A549 (cell line): ENCODE data around the gene ARMC7. TPM values are rescaled to one million over a fixed set of nuclear protein-coding genes. Genes with fewer than 3 reads are reported as not detected.
A peak's percentile ranks its signal among the peaks of the same experiment; 100 is the strongest.

ENCODE experiments used
- ATAC-seq, 2 experiments: fragments of 200-7000 bp in 1 of 2; fragments of >200 bp in 1 of 2; cut with Nextera tagmentation in 1 of 2; cut with Tn5 transposase in 1 of 2; 3 replicates each; pipeline versions ENCODE4 v1.8.0 to v1.9.1; 2018 to 2020; ENCODE audit warnings: mild to moderate bottlenecking in 1 of 2, moderate library complexity in 1 of 2
- CTCF ChIA-PET: fragments of 300-600 bp; sonication (Branson Sonifier 250); formaldehyde crosslinking; extraction: SDS; loops from one replicate; lab custom pipeline; 2021; ENCODE audit warnings: antibody characterized with exemption, inconsistent platforms; lab: Yijun Ruan, JAX
- POLR2A ChIA-PET: fragments of 350-600 bp; formaldehyde crosslinking; extraction: SDS; loops from one replicate; lab custom pipeline; 2021; ENCODE audit warnings: antibody characterized with exemption, inconsistent platforms; lab: Yijun Ruan, JAX
- DNase-seq, 2 experiments: peaks; one replicate each; pipeline versions ENCODE4 v3.0.0 to v3.0.0-alpha.2; 2011 to 2016; ENCODE audit warnings: low read depth in 1 of 2, low spot score in 1 of 2
- FAIRE-seq: peaks from 2 replicates; lab custom pipeline; 2011; peaks lifted over from hg19 to GRCh38; lab: Jason Lieb, UNC
- H3K27ac ChIP-seq, 2 experiments: fragments of >200 bp; sonication (Bioruptor Twin); formaldehyde crosslinking; 3 replicates each; pipeline ENCODE4 v1.5.1; 2016 to 2017
- H3K4me1 ChIP-seq: fragments of >200 bp; sonication (Bioruptor Twin); formaldehyde crosslinking; 3 replicates; pipeline ENCODE4 v1.6.1; 2016
- H3K4me2 ChIP-seq: fragments of >200 bp; sonication (Bioruptor Twin); formaldehyde crosslinking; 3 replicates; pipeline ENCODE4 v1.6.1; 2016
- H3K4me3 ChIP-seq: fragments of >200 bp; sonication (Bioruptor Twin); formaldehyde crosslinking; 3 replicates; pipeline ENCODE4 v1.5.1; 2016
- H3K9me3 ChIP-seq: fragments of >200 bp; sonication (Bioruptor Twin); formaldehyde crosslinking; 3 replicates; pipeline ENCODE4 v1.6.1; 2016
- CBX8 ChIP-seq: fragments of 200-600 bp; sonication (generic); IDR thresholded peaks from 2 replicates; pipeline ENCODE4 v1.6.1; 2016
- CEBPB ChIP-seq, 2 experiments: fragments of >200 bp in 1 of 2; sonication (Bioruptor Twin) in 1 of 2; formaldehyde crosslinking in 1 of 2; IDR thresholded peaks; 2 replicates each; pipeline ENCODE4 v1.6.1; 2012 to 2016
- EHF ChIP-seq: fragments of 250-450 bp; sonication (Bioruptor Pico); IDR thresholded peaks from 2 replicates; pipeline ENCODE4 v1.5.0; 2020; ENCODE audit warnings: mild to moderate bottlenecking
- EP300 ChIP-seq, 2 experiments: fragments of >200 bp; sonication (Bioruptor Twin); formaldehyde crosslinking; IDR thresholded peaks; 2 replicates in 1 of 2; 3 replicates in 1 of 2; pipeline ENCODE4 v1.6.1; 2016 to 2017
- ESRRA ChIP-seq: fragments of 150-350 bp; IDR thresholded peaks from 2 replicates; pipeline ENCODE4 v1.6.1; 2014; ENCODE audit warnings: mild to moderate bottlenecking, low read length, borderline replicate concordance
- FOSB ChIP-seq: fragments of 250-450 bp; sonication (Bioruptor Pico); IDR thresholded peaks from 2 replicates; pipeline ENCODE4 v1.5.0; 2020; ENCODE audit warnings: mild to moderate bottlenecking, moderate library complexity
- GATA3 ChIP-seq: IDR thresholded peaks from 2 replicates; pipeline ENCODE4 v1.6.1; 2012; ENCODE audit warnings: borderline replicate concordance
- HDAC2 ChIP-seq: fragments of 200-600 bp; sonication (generic); IDR thresholded peaks from 2 replicates; pipeline ENCODE4 v1.6.1; 2016
- HEYL ChIP-seq: fragments of 250-450 bp; sonication (Bioruptor Pico); IDR thresholded peaks from 2 replicates; pipeline ENCODE4 v1.8.0; 2021; ENCODE audit warnings: mild to moderate bottlenecking, moderate library complexity
- JUN ChIP-seq, 2 experiments: fragments of >200 bp; sonication (Bioruptor Twin); formaldehyde crosslinking; IDR thresholded peaks; 2 replicates in 1 of 2; 3 replicates in 1 of 2; pipeline ENCODE4 v1.6.1; 2016 to 2017
- MAFK ChIP-seq: fragments of 450-650 bp; IDR thresholded peaks from 2 replicates; pipeline ENCODE4 v1.6.1; 2014; ENCODE audit not compliant: partially characterized antibody
- MYC ChIP-seq: IDR thresholded peaks from 2 replicates; pipeline ENCODE4 v1.6.1; 2012; ENCODE audit warnings: mild to moderate bottlenecking, inconsistent platforms, low read length, improper control_type of control experiment, borderline replicate concordance
- POLR2A ChIP-seq: IDR thresholded peaks from 2 replicates; pipeline ENCODE4 v1.6.1; 2012; ENCODE audit warnings: mild to moderate bottlenecking, low read length
- RAD21 ChIP-seq, 2 experiments: fragments of >200 bp in 1 of 2; sonication (Bioruptor Twin) in 1 of 2; formaldehyde crosslinking in 1 of 2; IDR thresholded peaks in 1 of 2; conservative IDR thresholded peaks in 1 of 2; 2 replicates in 1 of 2; 3 replicates in 1 of 2; pipeline ENCODE4 v1.6.1; 2012 to 2018; ENCODE audit warnings: inconsistent platforms in 1 of 2
- RCOR1 ChIP-seq: fragments of 150-350 bp; IDR thresholded peaks from 2 replicates; pipeline ENCODE4 v1.6.1; 2014; ENCODE audit warnings: antibody characterized with exemption, low read length, low read depth
- RNF2 ChIP-seq: fragments of 200-600 bp; sonication (generic); IDR thresholded peaks from 2 replicates; pipeline ENCODE4 v1.6.1; 2016; ENCODE audit warnings: low read depth, mild to moderate bottlenecking, antibody characterized with exemption, moderate library complexity, borderline replicate concordance
- SMC3 ChIP-seq: fragments of >200 bp; sonication (Bioruptor Twin); formaldehyde crosslinking; IDR thresholded peaks from 3 replicates; pipeline ENCODE4 v1.6.1; 2018; ENCODE audit warnings: inconsistent platforms
- ZC3H11A ChIP-seq: fragments of 450-650 bp; IDR thresholded peaks from 2 replicates; pipeline ENCODE4 v1.6.1; 2014; ENCODE audit warnings: antibody characterized with exemption, mild to moderate bottlenecking
- ZFP36 ChIP-seq: fragments of 450-650 bp; IDR thresholded peaks from 2 replicates; pipeline ENCODE4 v1.6.1; 2014; ENCODE audit warnings: borderline replicate concordance; ENCODE audit not compliant: partially characterized antibody
- WGBS: methylation state at CpG from one replicate; pipeline ENCODE4 v1.1.6; 2017; ENCODE audit errors: missing lambda C conversion rate; 5-methylcytosine and 5-hydroxymethylcytosine counted together
- polyA plus RNA-seq, 4 experiments: library from polyadenylated mRNA; depleted of rRNA in 3 of 4; stranded (reverse); fragments of >200 nt; fragmentation: RNase III in 1 of 4; extraction: RNeasy Plus Mini Kit Qiagen cat#74134 plus additional on column Dnase treatment in 1 of 4; gene quantifications; 2 replicates in 3 of 4; 3 replicates in 1 of 4; pipeline ENCODE4 v1.2.3, GENCODE V29; 2011 to 2017
- TF ChIP-seq, protein P1 (sequence below): fragments of >200 bp; sonication (Bioruptor Twin); formaldehyde crosslinking; IDR thresholded peaks from 3 replicates; pipeline ENCODE4 v1.5.1; 2016
- TF ChIP-seq, protein P2 (sequence below): fragments of 150-350 bp; IDR thresholded peaks from 2 replicates; pipeline ENCODE4 v1.6.1; 2014; ENCODE audit warnings: low read depth, mild to moderate bottlenecking, low read length
- TF ChIP-seq, protein P3 (sequence below): IDR thresholded peaks from 2 replicates; pipeline ENCODE4 v1.6.1; 2012
- TF ChIP-seq, protein P4 (sequence below): IDR thresholded peaks from 2 replicates; pipeline ENCODE4 v1.6.1; 2012

The ARMC7 gene
- polyA plus RNA-seq, 2 of the 4 experiments (the other 2 are of a cell fraction) = 8.5 to 12.6 TPM

DNA sequence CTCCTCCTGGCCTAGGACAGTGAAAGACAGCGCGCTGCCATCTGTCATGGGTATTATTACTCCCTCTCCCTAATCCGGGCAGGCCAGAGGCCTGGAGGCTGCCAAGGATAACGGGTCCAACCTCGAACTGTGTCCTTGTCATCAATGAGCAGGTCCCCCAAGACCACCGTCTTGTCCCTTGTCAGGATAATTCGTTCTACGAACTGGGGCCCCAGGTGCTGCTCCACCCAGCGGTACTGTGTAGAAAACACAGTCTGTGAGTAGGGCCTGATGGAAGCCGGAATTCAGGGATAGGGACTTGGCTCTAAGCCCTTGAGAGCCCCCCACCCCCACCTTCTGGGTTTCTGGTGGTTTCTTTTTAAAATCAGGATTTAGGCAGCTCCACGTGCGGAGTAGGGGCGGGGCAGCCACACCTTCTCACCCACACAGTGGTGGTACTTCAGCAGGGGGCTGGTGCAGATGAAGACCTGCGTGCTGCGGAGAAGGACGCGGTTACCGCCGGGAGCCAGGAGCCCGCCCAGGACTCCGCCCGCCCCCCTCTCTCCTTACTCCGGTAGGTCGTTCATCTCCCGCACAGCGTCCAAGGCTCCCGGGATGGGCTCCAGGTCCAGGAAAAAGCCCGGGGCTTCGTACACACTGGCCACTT is 21.0 kb downstream of the ARMC7 start:
- FAIRE-seq = no peak
- CTCF ChIA-PET = interaction anchor here (0.6 to 62.2 kb wide), 33 partner anchors 14 to 617 kb away, joined by 3 to 3429 read pairs (median 5); partner anchors contain the start of genes ARMC7, ATP5PD, CDR2L and JPT1
- DNase-seq = peak; percentile 81 to 86
- Histone ChIP-seq H3K27ac (peak overlapping the region; percentile 97), H3K4me1 (peaks cover 47% of the 10 kb centered on the region), H3K9me3 (no peaks in the 10 kb centered on the region), H3K4me3 (peak overlapping the region; percentile 89), H3K4me2 (peak overlapping the region; percentile 87)
- TF ChIP-seq EP300 (IDR thresholded peaks at IDR 0.05) (no peak), HDAC2 (no peak), CBX8 (no peak), RNF2 (no peak), RAD21 (conservative IDR thresholded peaks at IDR 0.05 in 1 of 2, IDR thresholded peaks at IDR 0.05 in 1 of 2) (peak; percentile 48 to 55), FOSB (CRISPR knock-in tag) (no peak), HEYL (CRISPR knock-in tag) (no peak), MYC (peak; percentile 58; the same call in 1 of the 2 replicates), JUN (IDR thresholded peaks at IDR 0.05) (0 out of 5 replicates have a peak, but pooled peaks of 1 of the 2 experiments have one; percentile 3), CEBPB (IDR thresholded peaks at IDR 0.05) (no peak), ZC3H11A (no peak), ESRRA (no peak), SMC3 (peak; percentile 73), MAFK (no peak), POLR2A (peak; percentile 23; the same call in 1 of the 2 replicates), EHF (CRISPR knock-in tag) (no peak), ZFP36 (no peak), GATA3 (0 out of 2 replicates have a peak, but pooled peaks have one; percentile 12), RCOR1 (no peak)
- TF ChIP-seq, protein P1, sequence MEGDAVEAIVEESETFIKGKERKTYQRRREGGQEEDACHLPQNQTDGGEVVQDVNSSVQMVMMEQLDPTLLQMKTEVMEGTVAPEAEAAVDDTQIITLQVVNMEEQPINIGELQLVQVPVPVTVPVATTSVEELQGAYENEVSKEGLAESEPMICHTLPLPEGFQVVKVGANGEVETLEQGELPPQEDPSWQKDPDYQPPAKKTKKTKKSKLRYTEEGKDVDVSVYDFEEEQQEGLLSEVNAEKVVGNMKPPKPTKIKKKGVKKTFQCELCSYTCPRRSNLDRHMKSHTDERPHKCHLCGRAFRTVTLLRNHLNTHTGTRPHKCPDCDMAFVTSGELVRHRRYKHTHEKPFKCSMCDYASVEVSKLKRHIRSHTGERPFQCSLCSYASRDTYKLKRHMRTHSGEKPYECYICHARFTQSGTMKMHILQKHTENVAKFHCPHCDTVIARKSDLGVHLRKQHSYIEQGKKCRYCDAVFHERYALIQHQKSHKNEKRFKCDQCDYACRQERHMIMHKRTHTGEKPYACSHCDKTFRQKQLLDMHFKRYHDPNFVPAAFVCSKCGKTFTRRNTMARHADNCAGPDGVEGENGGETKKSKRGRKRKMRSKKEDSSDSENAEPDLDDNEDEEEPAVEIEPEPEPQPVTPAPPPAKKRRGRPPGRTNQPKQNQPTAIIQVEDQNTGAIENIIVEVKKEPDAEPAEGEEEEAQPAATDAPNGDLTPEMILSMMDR = peak; percentile 64
- TF ChIP-seq, protein P2, sequence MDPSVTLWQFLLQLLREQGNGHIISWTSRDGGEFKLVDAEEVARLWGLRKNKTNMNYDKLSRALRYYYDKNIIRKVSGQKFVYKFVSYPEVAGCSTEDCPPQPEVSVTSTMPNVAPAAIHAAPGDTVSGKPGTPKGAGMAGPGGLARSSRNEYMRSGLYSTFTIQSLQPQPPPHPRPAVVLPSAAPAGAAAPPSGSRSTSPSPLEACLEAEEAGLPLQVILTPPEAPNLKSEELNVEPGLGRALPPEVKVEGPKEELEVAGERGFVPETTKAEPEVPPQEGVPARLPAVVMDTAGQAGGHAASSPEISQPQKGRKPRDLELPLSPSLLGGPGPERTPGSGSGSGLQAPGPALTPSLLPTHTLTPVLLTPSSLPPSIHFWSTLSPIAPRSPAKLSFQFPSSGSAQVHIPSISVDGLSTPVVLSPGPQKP = no peak
- TF ChIP-seq, protein P3, sequence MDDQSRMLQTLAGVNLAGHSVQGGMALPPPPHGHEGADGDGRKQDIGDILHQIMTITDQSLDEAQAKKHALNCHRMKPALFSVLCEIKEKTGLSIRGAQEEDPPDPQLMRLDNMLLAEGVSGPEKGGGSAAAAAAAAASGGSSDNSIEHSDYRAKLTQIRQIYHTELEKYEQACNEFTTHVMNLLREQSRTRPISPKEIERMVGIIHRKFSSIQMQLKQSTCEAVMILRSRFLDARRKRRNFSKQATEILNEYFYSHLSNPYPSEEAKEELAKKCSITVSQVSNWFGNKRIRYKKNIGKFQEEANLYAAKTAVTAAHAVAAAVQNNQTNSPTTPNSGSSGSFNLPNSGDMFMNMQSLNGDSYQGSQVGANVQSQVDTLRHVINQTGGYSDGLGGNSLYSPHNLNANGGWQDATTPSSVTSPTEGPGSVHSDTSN = peak; percentile 14; the same call in 1 of the 2 replicates
- TF ChIP-seq, protein P4, sequence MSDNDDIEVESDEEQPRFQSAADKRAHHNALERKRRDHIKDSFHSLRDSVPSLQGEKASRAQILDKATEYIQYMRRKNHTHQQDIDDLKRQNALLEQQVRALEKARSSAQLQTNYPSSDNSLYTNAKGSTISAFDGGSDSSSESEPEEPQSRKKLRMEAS = peak; percentile 46; the same call in 1 of the 2 replicates
- peak; percentile 66 to 74 for ATAC-seq
- 10% methylated on average over 22 of the region's 29 CpGs for WGBS
- POLR2A ChIA-PET = interaction anchor here (0.6 to 7.0 kb wide), 14 partner anchors 8 to 140 kb away, joined by 3 to 70 read pairs (median 4); partner anchors contain the start of genes ARMC7, JPT1, MIF4GD and MRPL58
